Lung microvascular endothelial cell (primary cell): ENCODE results near the gene SEMA4C. TPM values are rescaled to one million over a fixed set of nuclear protein-coding genes. Genes with fewer than 3 reads are reported as not detected.

ENCODE experiments used
- DNase-seq, 2 donors: peaks; one replicate each; pipeline versions ENCODE4 v3.0.0 to v3.0.0-alpha.2; 2010; ENCODE audit warnings: low read depth in 2 of 2
- total RNA-seq: library from RNA; depleted of rRNA; stranded (reverse); fragments of >200 nt; gene quantifications from 2 replicates; pipeline ENCODE4 v1.2.1, GENCODE V29; 2014

Gene SEMA4C
- total RNA-seq, 1 donor from 2014 or later = 20.8 TPM

- no peak for DNase-seq
Observed at GRCh38 chr2:96843538-96844268, 26.2 kb downstream of the SEMA4C start, which contains the start of gene ANKRD23. Gene ANKRD23, minus strand, starts transcription at chr2:96844021. Its CDS starts 29 bp downstream, at chr2:96843992.

- DNase-seq = no peak
Observed at GRCh38 chr2:96842600-96842999, 27.3 kb downstream of the SEMA4C start.

DNA sequence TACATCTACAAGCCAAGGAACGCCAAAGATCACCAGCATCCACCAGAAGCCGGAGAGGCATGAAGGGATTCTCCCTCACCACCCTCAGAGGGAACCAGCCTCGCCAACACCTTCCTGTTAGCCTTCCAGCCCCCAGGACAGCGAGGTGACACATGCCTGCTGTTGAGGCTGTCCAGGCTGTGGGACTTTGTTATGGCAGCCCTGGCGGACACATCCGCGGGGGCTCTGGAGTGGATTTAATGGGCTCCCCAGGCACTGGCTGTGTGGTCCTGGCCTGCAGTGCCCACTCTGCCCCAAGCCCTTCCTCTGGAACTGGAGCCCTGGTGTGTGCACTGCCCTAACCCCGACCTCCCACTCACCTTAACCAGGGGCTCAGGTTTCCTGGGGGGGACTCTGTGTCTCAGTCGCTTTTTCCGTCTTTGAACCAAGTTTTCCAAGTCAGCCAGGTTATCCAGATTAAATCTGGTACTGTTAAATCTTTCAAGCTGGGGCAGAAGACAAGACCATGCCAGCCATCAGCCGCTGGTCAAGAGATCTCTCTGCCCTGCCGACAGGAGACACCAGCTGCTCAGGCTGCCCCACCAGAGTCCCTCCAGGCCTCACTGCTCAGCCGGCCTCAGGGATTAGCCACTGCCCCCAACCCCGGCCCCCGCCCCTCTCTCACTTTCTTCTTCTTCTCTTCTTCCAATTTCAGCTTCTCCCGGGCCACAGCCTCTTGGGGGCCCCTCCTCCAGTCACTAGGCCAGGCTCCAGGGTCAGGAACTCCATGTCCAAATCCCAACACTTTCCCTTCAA, 28.0 kb downstream of the SEMA4C start:
- no peak for DNase-seq

GRCh38 chr2:96839875-96840850, 29.7 kb downstream of the SEMA4C start:
- no peak for DNase-seq

DNA sequence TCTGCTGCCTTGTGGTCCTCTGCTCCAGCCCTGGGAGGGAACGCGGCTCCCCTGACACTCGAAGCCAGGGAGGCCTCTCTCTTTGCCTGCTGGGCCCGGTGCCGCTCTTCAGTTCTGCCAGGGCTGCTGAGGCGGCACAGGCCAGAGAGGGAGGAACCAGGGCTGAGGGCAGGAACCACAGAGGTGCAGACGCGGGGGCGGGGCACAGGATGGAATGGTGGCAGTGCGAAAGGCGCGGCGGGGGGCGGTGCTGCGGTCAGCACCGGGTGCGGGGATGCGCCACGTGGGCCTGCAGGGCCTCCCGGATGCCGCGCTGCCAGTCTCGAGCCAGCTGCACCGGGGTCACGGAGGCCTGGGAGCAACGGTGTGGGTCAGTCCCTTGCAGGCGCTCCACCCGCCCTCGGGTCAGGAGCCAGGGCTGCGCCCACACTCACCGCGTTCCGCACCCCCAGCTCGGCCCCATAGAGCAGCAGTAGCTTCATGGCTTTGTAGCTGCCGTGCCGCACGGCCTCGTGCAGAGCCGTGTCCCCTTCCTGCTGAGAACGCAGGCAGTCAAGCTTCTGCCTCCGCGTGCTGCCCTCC, 30.5 kb downstream of the SEMA4C start:
- no peak for DNase-seq

GRCh38 chr2:96838345-96839292, 31.3 kb downstream of the SEMA4C start:
- DNase-seq = no peak

DNA sequence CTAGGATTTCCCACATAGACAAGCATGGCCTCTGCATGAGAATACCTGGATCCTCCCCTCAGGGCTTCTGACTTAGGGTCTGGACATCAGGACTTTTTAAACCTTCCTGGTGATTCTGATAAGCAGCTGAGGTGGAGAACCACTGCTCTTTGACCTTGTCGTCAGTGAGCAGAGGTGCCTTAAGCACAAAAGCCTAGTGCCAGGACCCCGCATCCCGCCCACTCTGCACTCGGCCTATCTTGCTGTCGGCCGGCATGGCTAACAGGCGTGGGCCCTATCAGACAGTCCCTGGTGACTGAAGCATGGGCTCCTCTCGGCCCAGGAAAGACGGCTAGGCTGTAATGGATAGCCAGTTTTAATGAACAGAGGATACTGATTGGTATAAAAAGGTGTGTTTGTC, 32.3 kb downstream of the SEMA4C start:
- DNase-seq = no peak

- no peak for DNase-seq
Observed at GRCh38 chr2:96835830-96836229, 34.0 kb downstream of the SEMA4C start.

DNA sequence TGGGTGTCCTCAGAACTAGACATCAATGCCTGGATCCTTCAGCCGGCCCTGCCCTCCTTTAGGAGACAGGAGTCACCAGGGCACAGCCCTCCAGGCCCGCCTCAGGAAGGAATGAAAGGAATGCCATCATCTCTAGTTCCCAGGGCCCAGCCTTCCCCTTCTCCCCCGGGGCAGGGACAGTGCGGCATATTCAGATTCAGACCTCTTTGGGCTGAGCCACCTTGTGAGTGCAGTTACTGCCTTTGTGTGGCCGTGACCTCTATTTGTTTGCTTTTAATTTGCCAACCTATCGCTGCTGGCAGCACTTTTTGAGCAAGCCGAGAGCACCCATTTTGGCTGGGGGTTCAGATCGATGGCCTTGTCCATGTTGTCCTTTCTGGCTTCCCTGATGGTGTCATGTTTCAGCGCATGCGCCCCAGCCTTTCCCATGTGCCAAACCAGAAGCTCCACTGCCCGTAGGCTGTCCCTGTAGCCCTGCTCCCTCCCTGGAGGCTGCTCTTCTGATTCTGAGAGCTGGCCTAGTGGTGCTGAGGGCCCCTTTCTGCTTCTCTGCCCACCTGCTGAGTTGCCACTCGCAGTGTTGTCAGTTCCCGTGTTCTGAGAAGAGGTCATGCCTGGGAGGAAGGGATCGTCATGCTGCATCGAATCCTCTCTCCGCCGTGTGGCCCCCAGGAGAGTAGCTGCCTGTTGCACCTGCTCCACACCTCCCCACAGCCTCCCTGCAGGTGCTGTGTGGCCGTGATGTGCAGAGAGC, 36.9 kb downstream of the SEMA4C start:
- DNase-seq = no peak

GRCh38 chr2:96832408-96832753, 37.5 kb downstream of the SEMA4C start:
- DNase-seq = no peak

DNA sequence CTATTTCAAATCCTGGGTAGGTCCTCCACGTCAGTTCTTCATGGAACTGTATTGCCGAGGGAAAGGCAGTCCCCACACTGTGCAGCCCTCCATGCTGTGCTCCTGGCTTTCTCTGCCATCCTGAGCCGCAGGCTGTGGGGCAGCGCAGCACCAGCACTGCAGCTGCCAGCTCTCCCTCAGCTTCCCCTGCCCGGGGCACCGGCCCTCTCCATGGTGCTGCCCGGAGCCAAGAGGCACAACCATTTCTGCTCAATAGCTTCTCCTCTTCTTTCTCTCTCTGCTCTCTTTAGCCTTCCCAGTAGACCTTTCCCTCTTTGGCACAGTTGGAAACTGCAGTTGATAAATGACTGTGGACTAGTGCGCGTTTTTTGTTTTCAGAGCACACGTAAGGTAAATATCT, 38.2 kb downstream of the SEMA4C start:
- DNase-seq = no peak

GRCh38 chr2:96830044-96830562, 39.8 kb downstream of the SEMA4C start:
- DNase-seq = no peak

DNA sequence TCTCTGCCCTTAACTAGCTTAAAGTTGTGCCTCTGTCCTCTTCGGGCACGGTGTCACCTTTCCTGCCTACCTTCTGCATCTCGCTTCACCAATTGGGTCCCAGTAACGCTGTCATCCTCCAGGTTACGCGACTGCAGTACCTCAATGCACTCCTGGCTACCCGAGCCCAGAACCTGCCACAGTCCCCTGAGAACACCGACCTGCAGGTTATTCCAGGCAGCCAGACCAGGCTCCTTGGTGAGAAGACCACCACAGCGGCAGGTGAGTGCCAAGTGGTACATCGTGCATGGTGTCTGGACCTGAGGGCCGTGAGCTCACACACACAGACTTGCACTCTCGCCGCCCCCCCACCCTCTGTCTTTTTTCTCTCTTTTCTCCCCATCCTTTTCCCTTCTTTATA, 41.0 kb downstream of the SEMA4C start:
- no peak for DNase-seq

GRCh38 chr2:96828436-96828835, 41.4 kb downstream of the SEMA4C start:
- no peak for DNase-seq

DNA sequence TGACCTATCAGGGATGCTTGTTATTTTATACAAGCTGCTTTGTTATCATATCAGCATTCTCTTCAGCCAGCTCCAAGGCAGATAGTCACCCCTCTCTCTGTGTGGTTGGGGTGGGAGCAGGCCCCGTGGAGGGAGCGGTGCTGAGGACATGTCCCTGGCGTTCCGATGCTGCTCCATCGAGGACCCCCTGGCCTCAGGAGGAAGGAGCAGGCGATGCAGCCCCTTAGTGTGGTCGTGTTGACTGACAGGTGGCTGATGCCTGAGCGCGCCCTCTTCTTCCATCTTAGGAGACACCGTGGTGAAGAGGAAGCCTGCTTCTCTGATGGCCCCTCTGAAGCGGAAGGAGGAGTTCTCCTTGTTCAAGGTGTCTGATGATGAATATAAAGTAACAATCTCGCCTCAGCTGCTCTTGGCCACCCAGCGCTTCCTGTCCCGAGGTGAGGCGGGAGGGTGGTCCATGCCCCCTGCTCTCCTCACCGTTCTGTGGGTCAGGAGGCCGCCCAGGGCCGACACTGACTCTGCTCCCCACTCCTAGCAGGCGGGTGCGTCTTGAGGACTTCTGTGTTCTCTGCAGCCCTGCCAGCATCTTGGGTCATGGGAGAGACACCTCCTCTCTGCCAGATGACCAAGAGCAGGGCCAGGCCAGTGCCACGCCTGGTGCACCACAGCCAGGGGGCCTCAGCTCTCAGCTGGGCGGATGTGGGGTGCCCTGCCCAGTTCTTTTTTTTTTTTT, 43.2 kb downstream of the SEMA4C start:
- DNase-seq = no peak

- DNase-seq = no peak
Observed at GRCh38 chr2:96825057-96825456, 44.8 kb downstream of the SEMA4C start.

DNA sequence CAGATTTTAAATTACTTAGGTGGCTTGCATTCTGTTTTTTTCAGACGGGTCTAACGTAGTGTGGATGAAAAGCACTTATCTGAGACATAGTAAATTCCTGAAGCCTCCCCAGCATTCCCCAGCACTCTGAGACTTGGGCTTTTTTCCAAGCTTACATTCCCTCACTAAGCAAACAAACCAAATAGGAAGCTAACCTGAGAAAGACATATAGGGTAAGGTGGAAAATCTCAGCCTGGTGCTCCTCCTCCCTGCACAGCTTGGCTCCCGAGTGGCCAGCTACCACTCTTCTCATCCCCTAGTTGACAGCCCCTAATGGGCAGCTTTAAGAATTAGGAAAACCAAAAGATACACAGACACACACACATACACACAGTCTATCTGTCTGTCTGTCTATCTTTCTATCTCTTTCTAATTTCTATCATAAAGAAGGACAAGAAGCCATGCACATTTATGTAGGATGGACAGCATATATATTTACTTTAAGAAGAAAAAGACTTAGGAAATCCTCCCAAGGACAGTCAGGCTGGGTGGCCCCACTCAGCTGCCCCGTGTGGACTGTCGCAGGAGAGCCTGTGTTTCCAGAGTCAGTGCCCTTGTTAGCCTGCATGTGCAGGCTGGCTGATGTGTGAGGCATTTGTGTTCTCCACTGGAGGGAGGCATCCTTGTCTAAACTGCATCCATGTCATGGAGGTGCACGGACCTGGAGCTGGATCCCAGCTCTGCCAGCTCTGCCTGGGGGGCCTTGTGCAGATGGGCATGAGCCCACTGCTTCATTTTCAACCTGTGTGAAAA, 45.6 kb downstream of the SEMA4C start:
- DNase-seq = no peak

DNA sequence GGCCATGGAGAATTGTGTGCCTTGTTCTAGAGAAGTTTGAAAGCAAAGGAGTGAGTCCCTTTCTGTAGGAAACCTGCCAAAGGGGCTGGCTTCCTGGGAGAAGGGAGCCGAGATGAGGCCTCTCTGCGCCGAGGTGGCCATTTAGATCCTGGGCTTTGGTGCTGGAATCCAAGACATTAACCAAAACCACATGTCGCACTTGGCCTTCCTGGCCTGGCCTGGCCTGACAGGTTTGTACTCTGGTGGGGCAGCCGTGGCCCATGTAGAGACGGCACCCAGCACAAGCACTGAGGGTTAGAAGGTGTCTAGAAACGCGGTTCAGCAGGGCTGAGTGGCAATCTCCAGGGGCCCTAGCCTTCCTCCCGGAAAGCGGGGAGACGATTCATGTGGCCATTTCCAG, 46.7 kb downstream of the SEMA4C start:
- no peak for DNase-seq
